KOPT-K1 (cell line): ENCODE data around the gene C19orf25.
"Not testable (repeated sequence)": the region's sequence is repeated elsewhere in the genome, so short reads cannot be mapped to it uniquely, and the experiment has no call there.

Experiments
- H3K27ac ChIP-seq: fragments of 200-600 bp; sonication (generic); 2 replicates; pipeline ENCODE4 v1.5.1; 2016; ENCODE audit warnings: antibody characterized with exemption, mild to moderate bottlenecking, low read depth, low read length; ENCODE audit not compliant: poor library complexity, severe bottlenecking
- H3K36me3 ChIP-seq: fragments of 200-600 bp; sonication (generic); 2 replicates; pipeline ENCODE4 v1.5.1; 2017; ENCODE audit warnings: antibody characterized with exemption, mild to moderate bottlenecking, low read length, moderate library complexity; ENCODE audit not compliant: insufficient read depth
- H3K9me3 ChIP-seq: fragments of 200-600 bp; sonication (generic); 2 replicates; pipeline ENCODE4 v1.5.1; 2017; ENCODE audit warnings: antibody characterized with exemption, low read length, mild to moderate bottlenecking; ENCODE audit not compliant: insufficient read depth, poor library complexity, severe bottlenecking

Gene C19orf25

DNA sequence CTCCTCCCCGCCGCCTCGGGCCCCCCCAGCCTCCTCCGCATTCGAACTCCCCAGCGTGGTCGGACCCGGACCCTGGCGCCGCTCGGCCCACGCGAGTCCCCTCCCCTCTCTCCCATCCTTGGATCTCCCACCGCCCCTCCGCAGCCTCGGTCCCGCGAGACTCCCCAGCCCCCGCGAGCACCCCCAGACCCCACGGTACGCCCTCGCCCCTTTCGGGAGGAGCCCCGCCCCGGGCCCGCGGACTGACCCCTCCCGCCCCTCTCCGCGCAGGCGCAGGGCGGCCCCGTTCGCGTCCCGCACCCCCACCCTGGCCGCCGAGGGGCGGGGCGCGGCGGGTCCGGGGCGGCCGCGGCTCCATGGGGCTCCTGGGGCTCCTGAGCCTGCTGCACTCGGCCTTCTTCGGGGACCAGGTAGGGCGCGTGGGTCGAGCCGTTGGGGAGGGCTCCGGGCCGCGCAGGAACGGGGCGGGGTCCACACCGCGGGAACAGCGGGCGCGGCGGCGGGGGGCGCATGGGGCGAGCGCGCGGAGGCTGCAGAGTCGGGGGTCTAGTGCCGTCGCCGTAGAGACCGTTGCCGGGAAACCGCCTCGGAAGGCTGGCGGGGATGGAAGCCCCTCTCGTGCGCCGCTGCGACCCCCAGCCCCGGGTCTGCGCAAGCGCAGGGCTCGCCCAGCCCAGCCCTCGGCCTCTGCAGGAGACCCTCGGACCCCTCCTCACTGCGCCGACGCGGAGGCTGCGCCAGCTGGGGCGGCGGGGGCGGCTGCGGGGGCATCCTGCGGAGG lies 32.9 kb downstream of the C19orf25 start:
- Histone ChIP-seq H3K36me3 (peaks cover 20% of the 10 kb centered on the region), H3K9me3 (no peaks in the 10 kb centered on the region), H3K27ac (no peak overlapping the region)

DNA sequence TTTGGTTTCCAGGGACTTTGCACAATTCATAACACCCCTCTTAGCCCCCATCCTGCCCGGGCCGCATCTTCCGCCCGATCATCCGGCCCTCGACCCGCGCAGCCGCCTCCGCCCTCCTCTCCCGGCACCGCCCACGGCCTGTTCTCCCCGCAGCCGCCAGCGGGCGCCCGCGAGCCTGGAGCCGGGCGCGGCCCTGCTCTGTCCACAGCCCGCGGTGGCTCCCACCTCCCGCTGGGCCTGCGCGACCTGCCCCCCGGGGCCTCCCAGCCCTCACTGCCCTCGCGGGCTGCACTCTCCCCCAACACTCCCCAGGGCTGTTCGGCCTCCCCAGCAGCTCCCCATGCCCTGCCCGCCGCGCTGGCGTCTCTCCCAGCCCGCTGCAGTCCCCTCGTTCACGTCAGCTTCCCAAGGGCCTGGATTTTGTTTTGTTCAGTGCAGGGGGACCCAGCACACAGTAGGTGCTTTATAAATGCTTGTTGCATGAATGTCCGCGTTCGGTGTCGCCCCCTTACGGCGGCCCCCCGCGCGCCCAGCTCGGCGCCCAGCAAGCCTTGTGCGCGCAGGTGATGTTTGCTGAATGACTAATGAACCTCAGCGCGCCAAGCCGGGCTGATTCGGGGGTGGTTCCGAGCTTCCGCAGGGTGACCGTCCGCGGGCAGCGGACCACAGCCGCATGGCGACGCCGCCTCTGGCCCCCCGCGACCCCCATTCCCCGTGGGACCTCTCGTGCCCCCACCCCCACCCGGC lies 33.7 kb downstream of the C19orf25 start:
- Histone ChIP-seq H3K9me3 (no peaks in the 10 kb centered on the region), H3K36me3 (peaks cover 27% of the 10 kb centered on the region), H3K27ac (peak overlapping the region; percentile 29)

DNA sequence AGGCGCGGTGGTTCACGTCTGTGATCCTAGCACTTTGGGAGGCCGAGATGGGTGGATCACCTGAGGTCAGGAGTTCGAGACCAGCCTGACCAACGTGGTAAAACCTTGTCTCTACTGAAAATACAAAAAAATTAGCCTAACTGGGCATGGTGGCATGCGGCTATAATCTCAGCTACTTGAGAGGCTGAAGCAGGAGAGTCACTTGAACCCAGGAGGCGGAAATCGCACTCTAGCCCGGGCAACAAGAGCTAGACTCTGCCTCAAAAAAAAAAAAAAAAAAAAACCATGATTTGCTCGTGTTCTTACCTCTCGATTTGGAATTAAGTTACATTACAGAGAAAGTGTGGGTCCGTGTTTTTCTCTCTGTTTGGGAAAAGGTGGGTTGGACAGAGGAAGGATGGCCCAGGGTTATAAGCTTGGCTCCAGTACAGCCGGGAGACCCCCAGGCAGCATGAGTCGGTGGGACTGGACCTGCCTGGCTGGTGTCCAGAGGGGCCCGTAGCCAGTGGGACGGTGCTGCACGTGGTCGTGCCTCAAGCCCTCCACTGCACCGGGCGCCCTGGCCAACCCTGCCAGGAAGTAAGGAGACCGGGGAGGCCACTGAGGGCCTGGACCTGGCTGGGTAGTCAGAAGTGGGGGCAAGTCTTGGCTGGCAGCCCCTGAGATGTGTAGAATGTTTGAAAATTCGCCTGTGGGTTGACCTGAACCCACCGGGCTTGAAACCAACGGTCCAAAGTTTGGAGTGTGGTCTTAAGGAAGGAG lies 37.2 kb downstream of the C19orf25 start:
- Histone ChIP-seq H3K27ac (no peak overlapping the region), H3K36me3 (peaks cover 40% of the 10 kb centered on the region), H3K9me3 (no peaks in the 10 kb centered on the region)

DNA sequence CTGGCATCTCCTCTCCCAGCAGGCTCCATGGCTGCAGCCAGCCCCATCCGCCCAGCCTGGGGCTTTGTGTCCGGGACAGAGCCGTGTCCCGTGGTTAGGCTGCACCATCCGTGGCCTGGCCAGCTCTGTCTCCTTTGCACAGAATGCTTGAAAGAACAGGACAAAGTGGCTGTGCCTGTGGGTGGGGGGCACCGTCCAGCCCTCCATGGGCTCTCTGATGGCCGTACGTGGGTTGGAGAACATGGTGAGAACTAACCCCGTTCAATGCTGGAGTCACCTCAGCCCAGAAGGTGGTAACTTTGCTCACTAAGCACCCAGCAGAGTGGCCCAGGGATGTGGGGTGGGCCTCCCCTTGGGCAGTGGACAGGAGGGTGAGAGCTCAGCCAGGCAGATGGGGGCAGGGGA lies 38.0 kb downstream of the C19orf25 start:
- Histone ChIP-seq H3K27ac (no peak overlapping the region), H3K9me3 (no peaks in the 10 kb centered on the region), H3K36me3 (peaks cover 40% of the 10 kb centered on the region)

DNA sequence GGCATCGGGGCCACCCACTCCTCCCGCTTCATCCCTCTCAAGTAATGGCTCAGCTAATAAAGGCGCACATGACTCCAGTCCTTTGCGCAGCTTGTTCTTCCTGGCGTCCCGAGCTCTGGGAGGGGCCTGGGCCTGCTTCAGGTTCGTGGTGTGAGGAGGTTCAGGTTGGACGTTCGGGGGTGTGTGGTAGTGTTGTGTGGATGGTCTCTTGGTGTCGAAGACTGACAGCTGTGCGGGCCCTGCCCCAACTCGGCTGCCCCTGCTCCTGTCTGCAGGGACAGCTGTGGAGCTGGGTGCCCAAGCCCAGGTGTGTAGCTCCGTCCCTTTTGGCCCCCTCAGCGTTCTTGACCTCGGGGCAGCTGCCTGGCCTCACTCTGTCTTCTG lies 38.6 kb downstream of the C19orf25 start:
- Histone ChIP-seq H3K27ac (no peak overlapping the region), H3K9me3 (no peaks in the 10 kb centered on the region), H3K36me3 (peaks cover 44% of the 10 kb centered on the region)

DNA sequence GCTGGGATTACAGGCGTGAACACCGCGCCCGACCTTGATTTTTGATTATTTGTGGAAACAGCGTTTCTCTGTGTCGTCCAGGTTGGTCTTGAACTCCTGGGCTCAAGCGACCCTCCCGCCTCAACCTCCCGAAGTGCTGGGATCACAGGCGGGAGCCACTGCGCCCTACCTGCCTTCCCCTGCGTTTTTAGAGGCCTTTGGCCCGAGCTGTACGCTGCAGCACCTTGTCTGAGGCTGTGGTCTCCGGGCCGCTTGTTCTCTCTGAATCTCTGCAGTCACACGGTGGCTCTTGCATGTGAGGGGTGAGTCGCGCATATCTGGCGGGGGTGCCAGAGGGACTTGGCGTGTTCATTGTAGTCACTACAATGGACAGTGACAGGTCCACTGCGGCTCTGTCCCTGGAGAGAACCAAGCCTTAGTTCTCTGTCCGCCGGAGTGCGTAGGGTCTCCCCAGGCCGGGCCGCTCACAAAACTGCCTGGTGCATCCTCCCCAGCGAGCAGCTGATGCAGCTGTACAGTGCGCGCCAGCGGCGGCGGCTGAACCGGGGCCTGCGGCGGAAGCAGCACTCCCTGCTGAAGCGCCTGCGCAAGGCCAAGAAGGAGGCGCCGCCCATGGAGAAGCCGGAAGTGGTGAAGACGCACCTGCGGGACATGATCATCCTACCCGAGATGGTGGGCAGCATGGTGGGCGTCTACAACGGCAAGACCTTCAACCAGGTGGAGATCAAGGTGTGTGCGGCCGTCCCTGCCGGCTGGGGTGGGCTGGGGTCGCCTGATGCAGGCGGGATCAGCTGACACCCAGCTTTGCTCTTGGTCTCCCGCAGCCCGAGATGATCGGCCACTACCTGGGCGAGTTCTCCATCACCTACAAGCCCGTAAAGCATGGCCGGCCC lies 39.2 kb downstream of the C19orf25 start:
- H3K36me3 ChIP-seq: peaks cover 51% of the 10 kb centered on the region
- peak overlapping the region; percentile 91 for H3K27ac ChIP-seq

DNA sequence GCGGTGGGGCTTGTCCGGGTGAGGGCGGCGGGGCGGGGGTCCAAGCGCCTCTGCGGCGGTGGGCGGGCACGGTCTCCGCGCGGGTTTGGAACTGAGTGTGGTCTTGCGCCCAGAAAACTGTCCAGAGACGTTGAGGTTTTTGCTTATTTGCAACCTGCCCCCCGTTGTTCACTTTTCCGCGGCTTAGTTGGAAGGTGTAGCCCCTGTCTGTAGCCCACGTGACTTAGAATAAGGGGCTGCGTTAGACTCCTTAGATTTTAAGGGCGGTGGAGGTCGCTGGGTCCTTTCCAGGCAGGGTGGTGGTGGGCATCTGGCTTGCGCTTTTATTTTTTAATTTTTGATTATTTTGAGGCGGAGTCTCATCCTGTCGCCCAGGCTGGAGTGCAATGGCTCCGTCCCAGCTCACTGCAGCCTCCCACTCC lies 40.1 kb downstream of the C19orf25 start:
- peak overlapping the region; percentile 91 for H3K27ac ChIP-seq
- H3K9me3 ChIP-seq: no peaks in the 10 kb centered on the region
- peaks cover 59% of the 10 kb centered on the region for H3K36me3 ChIP-seq

More for the DNA sequence above, 39.2 kb downstream of the C19orf25 start:
- not testable (repeated sequence) for H3K9me3 ChIP-seq

DNA sequence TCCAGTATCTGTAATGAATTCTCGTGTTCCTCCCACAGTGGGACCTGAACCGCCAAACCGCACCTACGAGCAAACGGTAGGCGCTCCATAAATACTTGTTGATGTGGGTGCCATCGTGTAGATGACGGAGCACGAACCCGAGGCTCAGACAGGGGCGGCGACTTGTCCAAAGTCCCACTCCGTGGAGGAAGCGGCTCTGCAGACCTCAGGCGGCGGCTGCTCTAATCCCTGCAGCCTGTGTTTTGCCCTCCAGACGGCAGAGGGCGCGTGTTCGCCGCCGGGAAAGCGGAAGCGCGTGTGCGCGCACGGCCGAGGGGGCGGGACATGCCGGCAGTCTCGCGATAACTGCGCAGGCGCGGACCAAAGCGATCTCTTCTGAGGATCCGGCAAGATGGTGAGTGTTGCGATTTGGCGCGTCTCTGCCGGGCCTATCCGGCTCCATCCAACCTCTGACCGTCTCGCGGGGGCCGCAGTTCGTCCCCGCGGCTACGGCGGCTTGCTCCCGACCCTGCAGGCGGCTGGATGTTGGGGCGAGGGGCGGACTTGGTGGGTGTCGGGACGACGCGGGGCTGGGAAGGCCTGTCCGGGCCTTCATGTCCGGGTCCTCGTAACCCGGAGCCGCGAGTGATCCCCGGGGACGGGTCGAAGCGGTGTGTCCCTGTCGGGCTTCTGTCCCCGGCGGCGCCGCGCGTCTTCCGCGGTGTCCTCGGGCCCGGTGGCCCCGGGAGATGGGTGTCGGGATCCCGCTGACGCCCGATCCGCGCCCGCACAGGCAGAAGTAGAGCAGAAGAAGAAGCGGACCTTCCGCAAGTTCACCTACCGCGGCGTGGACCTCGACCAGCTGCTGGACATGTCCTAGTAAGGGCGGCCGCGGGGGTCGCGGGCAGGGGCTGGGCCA lies 40.7 kb downstream of the C19orf25 start, which contains the start of gene RPS15:
Gene RPS15, plus strand, starts transcription at position 362 of the 898 bp plus-strand sequence. Its CDS starts 30 bp downstream, at position 392.
- Histone ChIP-seq H3K9me3 (no peaks in the 10 kb centered on the region), H3K36me3 (peaks cover 66% of the 10 kb centered on the region), H3K27ac (peak within 1 kb of the TSS; percentile 91)

DNA sequence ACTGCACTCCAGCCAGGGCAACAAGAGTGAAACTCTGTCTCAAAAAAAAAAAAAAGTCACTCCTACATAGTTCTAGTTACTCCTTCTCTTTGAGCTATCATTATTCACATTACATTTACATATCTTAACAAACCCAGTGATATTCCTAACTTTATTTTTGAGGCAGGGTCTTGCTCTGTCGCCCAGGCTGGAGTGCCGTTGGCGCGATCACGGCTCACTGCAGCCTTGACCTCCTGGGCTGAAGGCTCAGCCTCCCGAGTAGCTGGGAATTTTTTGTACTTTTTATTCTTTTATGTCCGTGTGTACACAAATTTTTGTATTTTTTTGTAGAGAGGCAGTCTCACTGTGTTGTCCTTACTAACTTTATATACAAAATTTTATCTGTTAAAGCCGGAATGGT lies 41.4 kb downstream of the C19orf25 start:
- Histone ChIP-seq H3K36me3 (peaks cover 67% of the 10 kb centered on the region), H3K27ac (peak overlapping the region; percentile 91), H3K9me3 (no peaks in the 10 kb centered on the region)

DNA sequence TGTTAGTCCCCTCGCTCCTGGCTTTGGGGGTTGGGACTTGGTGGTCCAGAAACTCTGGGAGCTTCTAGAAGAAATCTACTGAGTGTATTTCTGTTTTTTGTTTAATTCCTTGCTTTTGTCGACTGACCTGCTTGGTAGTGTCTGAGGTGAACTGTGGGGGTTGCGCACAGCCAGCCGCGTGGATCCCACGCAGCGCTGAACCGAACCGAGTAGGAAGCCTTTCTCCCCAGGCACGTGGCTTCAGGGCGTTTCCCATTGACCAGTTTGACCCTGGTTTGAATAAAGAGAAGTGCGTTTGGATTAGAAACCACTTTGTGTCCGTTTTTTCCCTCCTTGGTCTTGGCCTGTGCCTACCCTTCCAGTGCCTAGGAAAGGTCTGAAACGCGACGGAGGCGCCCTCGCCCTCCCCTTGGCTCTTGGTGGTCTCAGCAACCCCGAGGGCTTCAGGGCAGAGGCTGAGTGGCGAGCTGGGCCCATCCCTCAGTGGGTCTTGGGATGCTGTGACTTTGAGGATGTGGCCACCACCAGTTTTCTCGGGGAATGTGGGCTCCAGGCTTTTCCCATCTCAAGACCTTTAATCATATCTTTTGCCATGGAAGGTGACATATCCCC lies 43.5 kb downstream of the C19orf25 start:
- Histone ChIP-seq H3K9me3 (no peaks in the 10 kb centered on the region), H3K27ac (no peak overlapping the region), H3K36me3 (peaks cover 61% of the 10 kb centered on the region)

DNA sequence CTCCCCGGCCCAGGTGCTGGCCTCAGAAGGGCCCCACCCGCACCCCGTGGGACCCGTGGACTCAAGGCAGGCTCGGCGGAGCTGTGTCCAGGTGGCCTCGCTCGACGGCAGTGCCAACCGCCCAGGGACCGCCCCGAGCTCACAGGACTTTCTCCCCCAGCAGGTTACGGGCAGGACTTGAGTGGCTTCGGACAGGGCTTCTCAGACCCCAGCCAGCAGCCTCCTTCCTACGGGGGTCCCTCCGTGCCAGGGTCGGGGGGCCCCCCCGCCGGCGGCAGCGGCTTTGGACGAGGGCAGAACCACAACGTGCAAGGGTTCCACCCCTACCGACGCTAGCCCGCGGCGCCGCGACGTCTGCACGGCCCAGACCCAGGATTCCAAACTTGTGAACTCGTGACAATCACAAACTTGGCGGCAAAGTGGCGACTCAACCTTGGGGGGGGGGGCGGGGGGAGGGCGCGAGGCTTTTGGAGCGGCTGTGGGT lies 44.4 kb downstream of the C19orf25 start:
- no peak overlapping the region for H3K27ac ChIP-seq
- no peaks in the 10 kb centered on the region for H3K9me3 ChIP-seq
- H3K36me3 ChIP-seq: peaks cover 61% of the 10 kb centered on the region

DNA sequence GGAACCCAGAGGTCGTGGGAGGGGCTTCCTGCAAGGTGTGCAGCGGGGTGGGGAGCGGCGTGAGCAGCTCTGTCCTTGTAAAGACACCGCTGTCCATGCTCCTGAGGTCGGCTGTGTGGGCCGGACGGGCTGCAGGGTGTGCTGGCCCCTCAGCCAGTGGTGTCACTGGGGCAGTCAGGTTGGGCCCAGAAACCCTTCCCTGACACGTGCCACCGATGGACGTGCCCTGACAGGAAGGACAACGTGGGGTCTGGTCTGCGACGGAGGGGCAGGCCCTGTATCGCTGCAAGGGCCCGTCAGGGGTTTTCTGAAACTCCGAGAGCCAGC lies 45.0 kb downstream of the C19orf25 start:
- Histone ChIP-seq H3K27ac (no peak overlapping the region), H3K9me3 (no peaks in the 10 kb centered on the region), H3K36me3 (peaks cover 62% of the 10 kb centered on the region)
